HepG2 (cell line): ENCODE results near the gene UBE2N. TPM values are rescaled to one million over a fixed set of nuclear protein-coding genes. Genes with fewer than 3 reads are reported as not detected.

Source experiments
- ASH2L ChIP-seq: fragments of 300-600, 200-600 bp; sonication (generic); IDR thresholded peaks from 2 replicates; pipeline ENCODE4 v1.7.0; 2017; ENCODE audit warnings: low read depth, mild to moderate bottlenecking, moderate library complexity, mixed read lengths, low read length; ENCODE audit not compliant: insufficient read length
- ATF3 ChIP-seq: sonication (generic); formaldehyde crosslinking; IDR thresholded peaks from 2 replicates; pipeline ENCODE4 v1.4.0; 2020; ENCODE audit warnings: missing genetic modification reagents
- CC2D1A ChIP-seq: sonication (generic); formaldehyde crosslinking; IDR thresholded peaks from 2 replicates; pipeline ENCODE4 v1.8.1; 2023; ENCODE audit warnings: mild to moderate bottlenecking, missing genetic modification reagents
- CEBPG ChIP-seq: IDR thresholded peaks from 2 replicates; pipeline ENCODE4 v1.6.1; 2016
- ETS1 ChIP-seq: sonication (generic); formaldehyde crosslinking; IDR thresholded peaks from 2 replicates; pipeline ENCODE4 v1.4.0; 2020; ENCODE audit warnings: missing genetic modification reagents
- ETV6 ChIP-seq: sonication (generic); formaldehyde crosslinking; conservative IDR thresholded peaks from 2 replicates; pipeline ENCODE4 v1.4.0; 2020; ENCODE audit warnings: missing genetic modification reagents
- FOXJ3 ChIP-seq: sonication (generic); formaldehyde crosslinking; IDR thresholded peaks from 2 replicates; pipeline ENCODE4 v1.4.0; 2020; ENCODE audit warnings: missing genetic modification reagents, mild to moderate bottlenecking, borderline replicate concordance
- GABPB1 ChIP-seq: IDR thresholded peaks from 2 replicates; pipeline ENCODE4 v1.6.1; 2016; ENCODE audit warnings: mild to moderate bottlenecking, missing genetic modification reagents, moderate library complexity, missing compliant biosample characterization
- LCORL ChIP-seq, 2 experiments: fragments of 450-650 bp in 1 of 2; sonication (generic) in 1 of 2; formaldehyde crosslinking in 1 of 2; IDR thresholded peaks; 2 replicates each; pipeline versions ENCODE4 v1.5.0 to v1.6.1; 2017 to 2020; ENCODE audit warnings: antibody characterized with exemption in 1 of 2, missing genetic modification reagents in 1 of 2
- NONO ChIP-seq, 2 experiments: fragments of 450-650 bp in 1 of 2; sonication (generic) in 1 of 2; formaldehyde crosslinking in 1 of 2; IDR thresholded peaks in 1 of 2; conservative IDR thresholded peaks in 1 of 2; 2 replicates each; pipeline versions ENCODE4 v1.6.1 to v1.8.0; 2017 to 2022; ENCODE audit warnings: mild to moderate bottlenecking in 1 of 2, missing genetic modification reagents in 1 of 2, moderate library complexity in 1 of 2
- RARA ChIP-seq: IDR thresholded peaks from 2 replicates; pipeline ENCODE4 v1.6.1; 2016; ENCODE audit warnings: missing genetic modification reagents, missing compliant biosample characterization
- SAP130 ChIP-seq: IDR thresholded peaks from 2 replicates; pipeline ENCODE4 v1.6.1; 2016; ENCODE audit warnings: low read depth
- SIX4 ChIP-seq: sonication (generic); formaldehyde crosslinking; IDR thresholded peaks from 2 replicates; pipeline ENCODE4 v1.4.0; 2020; ENCODE audit warnings: missing genetic modification reagents
- SNAPC5 ChIP-seq: sonication (generic); formaldehyde crosslinking; IDR thresholded peaks from 2 replicates; pipeline ENCODE4 v1.8.1; 2023; ENCODE audit warnings: mild to moderate bottlenecking, missing genetic modification reagents, borderline replicate concordance
- SRF ChIP-seq: IDR thresholded peaks from 2 replicates; pipeline ENCODE4 v1.6.1; 2011; ENCODE audit warnings: mild to moderate bottlenecking, low read depth, low read length, moderate library complexity
- TEAD3 ChIP-seq: optimal IDR thresholded peaks from 2 replicates; pipeline ENCODE3; 2016; ENCODE audit warnings: borderline replicate concordance
- U2AF1 ChIP-seq: fragments of 200-400 bp; formaldehyde crosslinking; optimal IDR thresholded peaks from 2 replicates; pipeline ENCODE3; 2017; ENCODE audit warnings: mild to moderate bottlenecking, low read depth, low read length
- ZBTB7A ChIP-seq: sonication (generic); formaldehyde crosslinking; IDR thresholded peaks from 2 replicates; pipeline ENCODE4 v1.8.0; 2022; ENCODE audit warnings: mild to moderate bottlenecking, missing genetic modification reagents
- ZFP82 ChIP-seq: sonication (generic); formaldehyde crosslinking; IDR thresholded peaks from 2 replicates; pipeline ENCODE4 v1.5.1; 2020; ENCODE audit warnings: mild to moderate bottlenecking, missing genetic modification reagents, borderline replicate concordance
- ZNF331 ChIP-seq: sonication (generic); formaldehyde crosslinking; IDR thresholded peaks from 2 replicates; pipeline ENCODE4 v1.4.0; 2020; ENCODE audit warnings: missing genetic modification reagents
- ZNF496 ChIP-seq: sonication (generic); formaldehyde crosslinking; IDR thresholded peaks from 2 replicates; pipeline ENCODE4 v1.8.1; 2023; ENCODE audit warnings: mild to moderate bottlenecking, moderate library complexity, missing genetic modification reagents; ENCODE audit not compliant: insufficient replicate concordance
- ZNF580 ChIP-seq: IDR thresholded peaks from 2 replicates; pipeline ENCODE4 v1.6.1; 2016; ENCODE audit warnings: low read depth, borderline replicate concordance
- ZNF724P ChIP-seq: sonication (generic); formaldehyde crosslinking; IDR thresholded peaks from 2 replicates; pipeline ENCODE4 v1.8.0; 2022; ENCODE audit warnings: missing genetic modification reagents, borderline replicate concordance
- ZSCAN20 ChIP-seq: sonication (generic); formaldehyde crosslinking; IDR thresholded peaks from 2 replicates; pipeline ENCODE4 v1.4.0; 2020; ENCODE audit warnings: missing genetic modification reagents, mild to moderate bottlenecking, borderline replicate concordance
- polyA plus RNA-seq, 8 experiments: library from polyadenylated mRNA; depleted of rRNA in 3 of 8; stranded (reverse) in 7 of 8; unstranded in 1 of 8; fragments of >200 nt; fragmentation: Illumina TruSeq in 4 of 8; extraction: Trizol in 4 of 8; gene quantifications; 2 replicates each; pipeline versions ENCODE4 v1.2.1 to v1.2.3, GENCODE V29; 2011 to 2016; ENCODE audit warnings: low read depth in 4 of 8, missing spikeins in 1 of 8, mixed read lengths in 1 of 8; ENCODE audit not compliant: insufficient read depth in 1 of 8
- total RNA-seq, 5 experiments: library from RNA; depleted of rRNA; stranded (reverse); fragments of >200 nt; fragmentation: Illumina TruSeq; extraction: Trizol; gene quantifications; 2 replicates each; pipeline ENCODE4 v1.2.3, GENCODE V29; 2016; ENCODE audit warnings: low read depth in 1 of 5
- TF ChIP-seq, protein P1 (sequence below): sonication (generic); formaldehyde crosslinking; IDR thresholded peaks from 2 replicates; pipeline ENCODE4 v1.4.0; 2020; ENCODE audit warnings: mild to moderate bottlenecking, low read depth, missing genetic modification reagents
- TF ChIP-seq, protein P2 (sequence below): sonication (generic); formaldehyde crosslinking; IDR thresholded peaks from 2 replicates; pipeline ENCODE4 v1.9.0; 2021; ENCODE audit warnings: missing genetic modification reagents, borderline replicate concordance

UBE2N gene
- total and polyA plus RNA-seq, 2 of the 13 experiments (the other 11 are each of a cell fraction or from before 2014, with no cell fraction given): 188 to 197 TPM

GRCh38 chr12:93448796-93449195 is 7.0 kb upstream of the UBE2N start (continued):
- TF ChIP-seq SNAPC5 (CRISPR knock-in tag): no peak
- TF ChIP-seq CC2D1A (CRISPR knock-in tag): no peak
- TF ChIP-seq NONO (IDR thresholded peaks at IDR 0.05): no peak
- TF ChIP-seq NONO (CRISPR knock-in tag; conservative IDR thresholded peaks at IDR 0.05): no peak
- no peak for TF ChIP-seq ATF3 (CRISPR knock-in tag)
- no peak for TF ChIP-seq LCORL (IDR thresholded peaks at IDR 0.05)
- TF ChIP-seq LCORL (CRISPR knock-in tag; IDR thresholded peaks at IDR 0.05): no peak
- no peak for TF ChIP-seq U2AF1
- no peak for TF ChIP-seq TEAD3 (CRISPR knock-in tag)
- TF ChIP-seq ZNF496: no peak
- peak; percentile 56 for TF ChIP-seq SAP130 (CRISPR knock-in tag)
- no peak for TF ChIP-seq ZNF724P (CRISPR knock-in tag)
- TF ChIP-seq GABPB1 (CRISPR knock-in tag): 0 out of 2 replicates have a peak, but pooled peaks have one; percentile 21
- no peak for TF ChIP-seq ETS1 (CRISPR knock-in tag)
- TF ChIP-seq SIX4 (CRISPR knock-in tag): no peak
- TF ChIP-seq SRF: no peak
- no peak for TF ChIP-seq FOXJ3 (CRISPR knock-in tag)
- no peak for TF ChIP-seq ETV6 (CRISPR knock-in tag)
- TF ChIP-seq, protein P1, sequence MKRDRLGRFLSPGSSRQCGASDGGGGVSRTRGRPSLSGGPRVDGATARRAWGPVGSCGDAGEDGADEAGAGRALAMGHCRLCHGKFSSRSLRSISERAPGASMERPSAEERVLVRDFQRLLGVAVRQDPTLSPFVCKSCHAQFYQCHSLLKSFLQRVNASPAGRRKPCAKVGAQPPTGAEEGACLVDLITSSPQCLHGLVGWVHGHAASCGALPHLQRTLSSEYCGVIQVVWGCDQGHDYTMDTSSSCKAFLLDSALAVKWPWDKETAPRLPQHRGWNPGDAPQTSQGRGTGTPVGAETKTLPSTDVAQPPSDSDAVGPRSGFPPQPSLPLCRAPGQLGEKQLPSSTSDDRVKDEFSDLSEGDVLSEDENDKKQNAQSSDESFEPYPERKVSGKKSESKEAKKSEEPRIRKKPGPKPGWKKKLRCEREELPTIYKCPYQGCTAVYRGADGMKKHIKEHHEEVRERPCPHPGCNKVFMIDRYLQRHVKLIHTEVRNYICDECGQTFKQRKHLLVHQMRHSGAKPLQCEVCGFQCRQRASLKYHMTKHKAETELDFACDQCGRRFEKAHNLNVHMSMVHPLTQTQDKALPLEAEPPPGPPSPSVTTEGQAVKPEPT (CRISPR knock-in tag): no peak
- no peak for TF ChIP-seq ASH2L
- TF ChIP-seq ZBTB7A (CRISPR knock-in tag): no peak
- TF ChIP-seq RARA (CRISPR knock-in tag): no peak
- no peak for TF ChIP-seq ZSCAN20 (CRISPR knock-in tag)
- no peak for TF ChIP-seq ZNF331 (CRISPR knock-in tag)
- 0 out of 2 replicates have a peak, but pooled peaks have one; percentile 34 for TF ChIP-seq ZFP82 (CRISPR knock-in tag)
- no peak for TF ChIP-seq ZNF580
- peak; percentile 63 for TF ChIP-seq CEBPG
- TF ChIP-seq, protein P2, sequence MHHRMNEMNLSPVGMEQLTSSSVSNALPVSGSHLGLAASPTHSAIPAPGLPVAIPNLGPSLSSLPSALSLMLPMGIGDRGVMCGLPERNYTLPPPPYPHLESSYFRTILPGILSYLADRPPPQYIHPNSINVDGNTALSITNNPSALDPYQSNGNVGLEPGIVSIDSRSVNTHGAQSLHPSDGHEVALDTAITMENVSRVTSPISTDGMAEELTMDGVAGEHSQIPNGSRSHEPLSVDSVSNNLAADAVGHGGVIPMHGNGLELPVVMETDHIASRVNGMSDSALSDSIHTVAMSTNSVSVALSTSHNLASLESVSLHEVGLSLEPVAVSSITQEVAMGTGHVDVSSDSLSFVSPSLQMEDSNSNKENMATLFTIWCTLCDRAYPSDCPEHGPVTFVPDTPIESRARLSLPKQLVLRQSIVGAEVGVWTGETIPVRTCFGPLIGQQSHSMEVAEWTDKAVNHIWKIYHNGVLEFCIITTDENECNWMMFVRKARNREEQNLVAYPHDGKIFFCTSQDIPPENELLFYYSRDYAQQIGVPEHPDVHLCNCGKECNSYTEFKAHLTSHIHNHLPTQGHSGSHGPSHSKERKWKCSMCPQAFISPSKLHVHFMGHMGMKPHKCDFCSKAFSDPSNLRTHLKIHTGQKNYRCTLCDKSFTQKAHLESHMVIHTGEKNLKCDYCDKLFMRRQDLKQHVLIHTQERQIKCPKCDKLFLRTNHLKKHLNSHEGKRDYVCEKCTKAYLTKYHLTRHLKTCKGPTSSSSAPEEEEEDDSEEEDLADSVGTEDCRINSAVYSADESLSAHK: no peak
